ENCODE measurements around the gene GOT2. TPM values are rescaled to one million over a fixed set of nuclear protein-coding genes. Genes with fewer than 3 reads are reported as not detected.

Gene GOT2
- total RNA-seq, 1 experiment from 2014 or later, result 135 TPM

DNA sequence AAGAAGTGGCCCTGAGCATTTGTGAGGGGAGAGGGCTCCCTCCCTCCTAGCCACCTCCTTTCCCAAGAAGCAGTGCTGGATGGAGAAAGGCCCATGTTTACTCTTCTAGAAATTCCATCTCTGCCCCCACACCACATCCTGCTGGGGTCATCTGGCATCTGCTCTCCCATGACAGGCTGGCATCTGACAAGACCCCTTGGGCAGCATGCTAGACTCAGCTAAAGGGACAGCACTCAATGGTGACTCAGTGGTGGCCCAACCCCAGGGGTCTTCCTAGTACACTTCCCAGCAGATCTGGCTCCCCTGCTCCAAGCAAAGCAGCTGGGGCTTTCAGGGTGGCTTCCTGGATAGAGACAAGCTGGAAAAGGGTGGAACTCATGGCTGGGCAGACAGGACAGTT is 63.9 kb downstream of the GOT2 start:
- H3K27ac ChIP-seq (ENCODE audit: low read depth, low read length), result no peak overlapping the region
- DNase-seq (ENCODE audit: low read depth, low spot score) (no peak), ATAC-seq (no peak)
- H3K9ac ChIP-seq (ENCODE audit: low read length), result no peak overlapping the region
- H2AFZ ChIP-seq (ENCODE audit: low read depth, low read length, poor library complexity, severe bottlenecking), result no peak overlapping the region
- no TSS peak for BruUV-seq (replicated peaks)
- ChIA-PET CTCF (no interaction called here), POLR2A (no interaction called here), RAD21 (ENCODE audit: low non-redundant PET in 1 of 2, low total read pairs in 2 of 2, uncharacterized antibody in 2 of 2, unreplicated experiment in 2 of 2) (no interaction called here)
- no peak overlapping the region for H3K4me2 ChIP-seq (ENCODE audit: low read length)
- H3K27me3 ChIP-seq (ENCODE audit: insufficient read depth, low read length), result no peaks in the 10 kb centered on the region
- H3K36me3 ChIP-seq (ENCODE audit: control insufficient read depth in 1 of 2, insufficient read depth in 2 of 2, low read length in 2 of 2), result no peaks in the 10 kb centered on the region; a peak in 1 of 4 replicates
- no peaks in the 10 kb centered on the region for H3K9me3 ChIP-seq (ENCODE audit: control insufficient read depth in 1 of 2, insufficient read depth in 1 of 2, low read depth in 1 of 2, low read length in 2 of 2)
- H3K4me3 ChIP-seq (replicated peaks in 1 of 2; ENCODE audit: low read depth in 1 of 2, low read length in 2 of 2), result no peak overlapping the region
- H3K4me1 ChIP-seq (ENCODE audit: control insufficient read depth in 1 of 2, insufficient read depth in 2 of 2, low read length in 2 of 2), result no peaks in the 10 kb centered on the region
- no peaks in the 10 kb centered on the region for H3K79me2 ChIP-seq (ENCODE audit: insufficient read depth, low read length)
- no peaks in the 10 kb centered on the region for H4K20me1 ChIP-seq (ENCODE audit: insufficient read depth)
- no peak for TF ChIP-seq EZH2 (IDR thresholded peaks at IDR 0.05)
- no peak for TF ChIP-seq CBX3 (IDR thresholded peaks at IDR 0.05; ENCODE audit: low read depth)
- no peak for TF ChIP-seq MAX (IDR thresholded peaks at IDR 0.05)
- no peak for TF ChIP-seq JUND (IDR thresholded peaks at IDR 0.05)
- TF ChIP-seq EZH2phosphoT487 (IDR thresholded peaks at IDR 0.05; ENCODE audit: borderline replicate concordance), result no peak
- no peak for TF ChIP-seq TCF7L2 (IDR thresholded peaks at IDR 0.05; ENCODE audit: borderline replicate concordance, extremely low read depth, insufficient read depth, insufficient read length)
- TF ChIP-seq CTCF (IDR thresholded peaks at IDR 0.05 in 2 of 3, conservative IDR thresholded peaks at IDR 0.05 in 1 of 3; ENCODE audit: borderline replicate concordance in 1 of 3, insufficient read depth in 1 of 3, low read depth in 2 of 3, low read length in 2 of 3), result no peak
- no peak for TF ChIP-seq RAD21 (IDR thresholded peaks at IDR 0.05; ENCODE audit: low read depth)
- no peak for TF ChIP-seq SIN3A (IDR thresholded peaks at IDR 0.05; ENCODE audit: low read depth)
- TF ChIP-seq FOSL1 (IDR thresholded peaks at IDR 0.05; ENCODE audit: low read depth), result no peak
- no peak for TF ChIP-seq ATF3 (IDR thresholded peaks at IDR 0.05)
- TF ChIP-seq POLR2A (IDR thresholded peaks at IDR 0.05; ENCODE audit: borderline replicate concordance, extremely low read depth, insufficient read depth, insufficient read length), result no peak
- no peak for TF ChIP-seq SRF (IDR thresholded peaks at IDR 0.05; ENCODE audit: low read depth)
- TF ChIP-seq ZFX (IDR thresholded peaks at IDR 0.05), result no peak
- no peak for TF ChIP-seq POLR2AphosphoS5 (IDR thresholded peaks at IDR 0.05; ENCODE audit: low read depth, low read length)
- no peak for TF ChIP-seq ZBTB33 (IDR thresholded peaks at IDR 0.05; ENCODE audit: extremely low read depth, insufficient replicate concordance, low read length)
- TF ChIP-seq, protein P1, sequence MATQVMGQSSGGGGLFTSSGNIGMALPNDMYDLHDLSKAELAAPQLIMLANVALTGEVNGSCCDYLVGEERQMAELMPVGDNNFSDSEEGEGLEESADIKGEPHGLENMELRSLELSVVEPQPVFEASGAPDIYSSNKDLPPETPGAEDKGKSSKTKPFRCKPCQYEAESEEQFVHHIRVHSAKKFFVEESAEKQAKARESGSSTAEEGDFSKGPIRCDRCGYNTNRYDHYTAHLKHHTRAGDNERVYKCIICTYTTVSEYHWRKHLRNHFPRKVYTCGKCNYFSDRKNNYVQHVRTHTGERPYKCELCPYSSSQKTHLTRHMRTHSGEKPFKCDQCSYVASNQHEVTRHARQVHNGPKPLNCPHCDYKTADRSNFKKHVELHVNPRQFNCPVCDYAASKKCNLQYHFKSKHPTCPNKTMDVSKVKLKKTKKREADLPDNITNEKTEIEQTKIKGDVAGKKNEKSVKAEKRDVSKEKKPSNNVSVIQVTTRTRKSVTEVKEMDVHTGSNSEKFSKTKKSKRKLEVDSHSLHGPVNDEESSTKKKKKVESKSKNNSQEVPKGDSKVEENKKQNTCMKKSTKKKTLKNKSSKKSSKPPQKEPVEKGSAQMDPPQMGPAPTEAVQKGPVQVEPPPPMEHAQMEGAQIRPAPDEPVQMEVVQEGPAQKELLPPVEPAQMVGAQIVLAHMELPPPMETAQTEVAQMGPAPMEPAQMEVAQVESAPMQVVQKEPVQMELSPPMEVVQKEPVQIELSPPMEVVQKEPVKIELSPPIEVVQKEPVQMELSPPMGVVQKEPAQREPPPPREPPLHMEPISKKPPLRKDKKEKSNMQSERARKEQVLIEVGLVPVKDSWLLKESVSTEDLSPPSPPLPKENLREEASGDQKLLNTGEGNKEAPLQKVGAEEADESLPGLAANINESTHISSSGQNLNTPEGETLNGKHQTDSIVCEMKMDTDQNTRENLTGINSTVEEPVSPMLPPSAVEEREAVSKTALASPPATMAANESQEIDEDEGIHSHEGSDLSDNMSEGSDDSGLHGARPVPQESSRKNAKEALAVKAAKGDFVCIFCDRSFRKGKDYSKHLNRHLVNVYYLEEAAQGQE (IDR thresholded peaks at IDR 0.05; ENCODE audit: low read depth), result no peak
- no peak for TF ChIP-seq YY1 (IDR thresholded peaks at IDR 0.05; ENCODE audit: extremely low read depth, insufficient replicate concordance, low read depth, low read length)
- intact Hi-C loops (cut with micrococcal nuclease), result no loop called here
- no peaks in the 10 kb centered on the region for H3K9me2 ChIP-seq (ENCODE audit: insufficient read depth)
